Fibroblast of lung (primary cell): ENCODE measurements around the gene TPH2. TPM values are rescaled to one million over a fixed set of nuclear protein-coding genes. Genes with fewer than 3 reads are reported as not detected.

Experiments used
- DNase-seq, 2 donors: peaks; one replicate each; pipeline versions ENCODE4 v3.0.0 to v3.0.0-alpha.2; 2010; ENCODE audit warnings: low read depth in 2 of 2
- H2AFZ ChIP-seq: 2 replicates; pipeline ENCODE4 v1.5.1; 2012; ENCODE audit warnings: low read length, control low read depth, inconsistent platforms
- H3K27ac ChIP-seq: 2 replicates; pipeline ENCODE4 v1.5.1; 2011; ENCODE audit warnings: low read length, control low read depth; ENCODE audit not compliant: insufficient read depth
- H3K27me3 ChIP-seq: 2 replicates; pipeline ENCODE4 v1.5.1; 2011; ENCODE audit warnings: mild to moderate bottlenecking, low read length; ENCODE audit not compliant: control insufficient read depth, insufficient read depth
- H3K36me3 ChIP-seq: 2 replicates; pipeline ENCODE4 v1.5.1; 2011; ENCODE audit warnings: low read length; ENCODE audit not compliant: control insufficient read depth, insufficient read depth
- H3K4me1 ChIP-seq: 2 replicates; pipeline ENCODE4 v1.5.1; 2011; ENCODE audit warnings: low read length; ENCODE audit not compliant: control insufficient read depth, insufficient read depth; ENCODE audit errors: extremely low read depth
- H3K4me2 ChIP-seq: 2 replicates; pipeline ENCODE4 v1.5.1; 2011; ENCODE audit warnings: low read length, control low read depth; ENCODE audit not compliant: insufficient read depth; ENCODE audit errors: extremely low read depth
- H3K4me3 ChIP-seq, 4 experiments: fragments of 200-600 bp in 1 of 4; sonication (generic) in 1 of 4; replicated peaks in 1 of 4; 2 replicates each; pipeline ENCODE4 v1.5.1; 2011 to 2016; ENCODE audit warnings: low read length in 4 of 4, low read depth in 3 of 4, mild to moderate bottlenecking in 3 of 4, control low read depth in 2 of 4, inconsistent platforms in 1 of 4, mixed read lengths in 1 of 4; ENCODE audit not compliant: insufficient read depth in 1 of 4; ENCODE audit errors: control extremely low read depth in 1 of 4
- H3K79me2 ChIP-seq: 2 replicates; pipeline ENCODE4 v1.5.1; 2012; ENCODE audit warnings: mild to moderate bottlenecking, low read length, inconsistent platforms; ENCODE audit not compliant: control insufficient read depth, insufficient read depth
- H3K9ac ChIP-seq: 2 replicates; pipeline ENCODE4 v1.5.1; 2011; ENCODE audit warnings: mild to moderate bottlenecking, low read length, control low read depth; ENCODE audit not compliant: insufficient read depth
- H3K9me3 ChIP-seq: 2 replicates; pipeline ENCODE4 v1.5.1; 2012; ENCODE audit warnings: low read depth, low read length; ENCODE audit not compliant: control insufficient read depth, insufficient read depth
- H4K20me1 ChIP-seq: 2 replicates; pipeline ENCODE4 v1.5.1; 2011; ENCODE audit warnings: low read length; ENCODE audit not compliant: control insufficient read depth, insufficient read depth; ENCODE audit errors: extremely low read depth
- CTCF ChIP-seq, 2 donors: IDR thresholded peaks in 1 of 2; conservative IDR thresholded peaks in 1 of 2; 1 replicate in 1 of 2; 2 replicates in 1 of 2; pipeline ENCODE4 v1.5.1; 2011 to 2012; ENCODE audit warnings: low read length in 2 of 2, control low read depth in 1 of 2, inconsistent platforms in 1 of 2, low read depth in 1 of 2, mild to moderate bottlenecking in 1 of 2
- EZH2 ChIP-seq: IDR thresholded peaks from 2 replicates; pipeline ENCODE4 v1.5.1; 2012; ENCODE audit warnings: low read length, control low read depth, mild to moderate bottlenecking; ENCODE audit errors: missing control alignments
- polyA plus RNA-seq, 2 donors: library from polyadenylated mRNA; depleted of rRNA in 1 of 2; stranded (reverse) in 1 of 2; unstranded in 1 of 2; fragments of >200 nt; gene quantifications; 2 replicates each; pipeline ENCODE4 v1.2.1, GENCODE V29; 2011 to 2012; ENCODE audit warnings: missing spikeins in 1 of 2
- total RNA-seq: library from RNA; depleted of rRNA; stranded (reverse); fragments of >200 nt; gene quantifications from 2 replicates; pipeline ENCODE4 v1.2.1, GENCODE V29; 2014

TPH2 gene
- total and polyA plus RNA-seq, 2 donors (not counting 1 experiment from before 2014, with no cell fraction given) = 0.03 TPM; not detected in 1

- Histone ChIP-seq H2AFZ (no peak overlapping the region), H3K4me1 (no peaks in the 10 kb centered on the region), H3K27me3 (no peaks in the 10 kb centered on the region), H3K36me3 (no peaks in the 10 kb centered on the region), H3K9ac (no peak overlapping the region), H3K27ac (no peak overlapping the region), H3K9me3 (no peaks in the 10 kb centered on the region), H3K4me2 (no peak overlapping the region), H4K20me1 (no peaks in the 10 kb centered on the region), H3K79me2 (no peaks in the 10 kb centered on the region), H3K4me3 (no peak overlapping the region)
- TF ChIP-seq CTCF (conservative IDR thresholded peaks at IDR 0.05 in 1 of 2, IDR thresholded peaks at IDR 0.05 in 1 of 2; ENCODE audit: low read depth in 1 of 2, low read length in 2 of 2) (no peak), EZH2 (no peak)
- peak in 1 of 2 donors; percentile 39 for DNase-seq
Observed at GRCh38 chr12:72053604-72054003, 115.0 kb downstream of the TPH2 start.

GRCh38 chr12:72054511-72054910, 115.9 kb downstream of the TPH2 start:
- no peak for DNase-seq
- Histone ChIP-seq H3K4me1 (no peaks in the 10 kb centered on the region), H3K79me2 (no peaks in the 10 kb centered on the region), H3K27me3 (no peaks in the 10 kb centered on the region), H3K4me2 (no peak overlapping the region), H3K9me3 (no peaks in the 10 kb centered on the region), H3K36me3 (no peaks in the 10 kb centered on the region), H2AFZ (no peak overlapping the region), H3K4me3 (no peak overlapping the region), H3K9ac (no peak overlapping the region), H4K20me1 (no peaks in the 10 kb centered on the region), H3K27ac (no peak overlapping the region)
- TF ChIP-seq EZH2 (no peak), CTCF (conservative IDR thresholded peaks at IDR 0.05 in 1 of 2, IDR thresholded peaks at IDR 0.05 in 1 of 2; ENCODE audit: low read depth in 1 of 2, low read length in 2 of 2) (no peak)

GRCh38 chr12:72057330-72057914, 118.8 kb downstream of the TPH2 start:
- DNase-seq = peak in 1 of 2 donors; percentile 60
- TF ChIP-seq EZH2 (no peak), CTCF (conservative IDR thresholded peaks at IDR 0.05 in 1 of 2, IDR thresholded peaks at IDR 0.05 in 1 of 2; ENCODE audit: low read depth in 1 of 2, low read length in 2 of 2) (no peak)
- Histone ChIP-seq H3K4me3 (no peak overlapping the region), H3K9ac (no peak overlapping the region), H3K36me3 (no peaks in the 10 kb centered on the region), H3K27ac (no peak overlapping the region), H3K9me3 (no peaks in the 10 kb centered on the region), H2AFZ (no peak overlapping the region), H4K20me1 (no peaks in the 10 kb centered on the region), H3K4me1 (no peaks in the 10 kb centered on the region), H3K4me2 (no peak overlapping the region), H3K79me2 (no peaks in the 10 kb centered on the region), H3K27me3 (no peaks in the 10 kb centered on the region)
